ENCODE results near the gene PLAGL1. TPM values are rescaled to one million over a fixed set of nuclear protein-coding genes. Genes with fewer than 3 reads are reported as not detected.

The PLAGL1 gene
- total and polyA plus RNA-seq, 2 of the 8 experiments (the other 6 are each of a cell fraction or from before 2014, with no cell fraction given), result 0.94 to 1.1 TPM

GRCh38 chr6:143986463-143987065 is 21.5 kb downstream of the PLAGL1 start (continued):
- TF ChIP-seq CHD7 (IDR thresholded peaks at IDR 0.05; ENCODE audit: insufficient replicate concordance, low read length) (no peak), ASH2L (IDR thresholded peaks at IDR 0.05; ENCODE audit: low read length) (no peak), PHF8 (conservative IDR thresholded peaks at IDR 0.05; ENCODE audit: low read depth, low read length) (no peak), POU5F1 (IDR thresholded peaks at IDR 0.05; ENCODE audit: low read depth, low read length) (no peak), RNF2 (IDR thresholded peaks at IDR 0.05; ENCODE audit: borderline replicate concordance, low read depth, low read length, missing control alignments, poor library complexity, severe bottlenecking) (no peak), TAF1 (IDR thresholded peaks at IDR 0.05; ENCODE audit: low read depth, low read length) (no peak), SP2 (IDR thresholded peaks at IDR 0.05; ENCODE audit: low read length) (no peak), POLR2AphosphoS5 (IDR thresholded peaks at IDR 0.05; ENCODE audit: low read depth, low read length) (no peak), POLR2A (IDR thresholded peaks at IDR 0.05; ENCODE audit: control extremely low read depth in 1 of 2, low read depth in 2 of 2, low read length in 2 of 2) (no peak), BRCA1 (IDR thresholded peaks at IDR 0.05; ENCODE audit: low read depth, low read length) (no peak), HDAC6 (IDR thresholded peaks at IDR 0.05; ENCODE audit: low read depth, low read length) (no peak), BACH1 (IDR thresholded peaks at IDR 0.05; ENCODE audit: low read length) (no peak)
